GM21737 (cell line): ENCODE data around the gene CDK8.
"Not testable (repeated sequence)": the region's sequence is repeated elsewhere in the genome, so short reads cannot be mapped to it uniquely, and the experiment has no call there.

Source experiments
- ATAC-seq: cut with Tn5 transposase; IDR thresholded peaks from one replicate; pipeline ENCODE4 v1.9.1; 2021; ENCODE audit warnings: mild to moderate bottlenecking, moderate library complexity; ENCODE audit not compliant: unreplicated experiment

Gene CDK8

GRCh38 chr13:26310003-26310402, 56.1 kb downstream of the CDK8 start:
- ATAC-seq: no peak

GRCh38 chr13:26310470-26310869, 56.5 kb downstream of the CDK8 start:
- no peak for ATAC-seq

- ATAC-seq: not testable (repeated sequence)
Observed at GRCh38 chr13:26312019-26312418, 58.1 kb downstream of the CDK8 start.

- ATAC-seq: not testable (repeated sequence)
Observed at GRCh38 chr13:26316095-26316494, 62.2 kb downstream of the CDK8 start.

- no peak for ATAC-seq
Observed at GRCh38 chr13:26320766-26321165, 66.8 kb downstream of the CDK8 start.

DNA sequence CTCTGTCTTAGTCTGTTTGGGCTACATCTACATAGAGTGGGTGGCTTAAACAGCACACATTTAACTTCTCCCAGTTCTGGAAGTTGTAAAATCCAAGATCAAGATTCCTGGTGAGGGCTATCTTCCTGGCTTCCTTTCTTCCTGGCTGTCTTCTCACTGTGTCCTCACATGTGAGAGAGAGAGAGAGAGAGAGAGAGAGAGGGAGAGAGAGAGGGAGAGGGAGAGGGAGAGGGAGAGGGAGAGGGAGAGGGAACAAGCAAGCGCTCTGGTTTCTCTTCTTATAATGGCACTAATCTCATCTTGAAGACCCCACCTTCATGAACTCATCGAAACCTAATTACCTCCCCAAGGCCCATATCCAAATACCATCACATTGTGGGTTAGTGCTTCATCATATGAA, 69.2 kb downstream of the CDK8 start:
- ATAC-seq: no peak

DNA sequence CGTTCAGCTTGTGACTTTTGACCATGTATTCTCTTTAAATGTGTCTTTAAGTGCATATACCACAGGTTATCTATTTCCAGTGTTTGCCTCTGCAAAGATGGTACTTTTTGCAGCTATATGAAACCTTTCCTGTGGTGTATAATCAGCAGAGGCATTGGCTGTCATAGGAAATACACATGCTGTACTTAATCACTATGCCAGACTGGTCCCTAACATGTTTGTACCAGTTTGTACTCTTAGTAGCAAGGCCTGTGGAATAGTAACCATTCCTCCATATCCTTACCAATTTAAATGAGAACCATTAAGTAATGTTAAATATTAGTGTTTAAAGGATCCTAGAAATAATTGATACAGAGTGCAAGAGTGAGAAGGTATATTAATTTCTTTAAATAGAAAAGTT, 69.8 kb downstream of the CDK8 start:
- ATAC-seq: no peak

- no peak for ATAC-seq
Observed at GRCh38 chr13:26324294-26324693, 70.4 kb downstream of the CDK8 start.

DNA sequence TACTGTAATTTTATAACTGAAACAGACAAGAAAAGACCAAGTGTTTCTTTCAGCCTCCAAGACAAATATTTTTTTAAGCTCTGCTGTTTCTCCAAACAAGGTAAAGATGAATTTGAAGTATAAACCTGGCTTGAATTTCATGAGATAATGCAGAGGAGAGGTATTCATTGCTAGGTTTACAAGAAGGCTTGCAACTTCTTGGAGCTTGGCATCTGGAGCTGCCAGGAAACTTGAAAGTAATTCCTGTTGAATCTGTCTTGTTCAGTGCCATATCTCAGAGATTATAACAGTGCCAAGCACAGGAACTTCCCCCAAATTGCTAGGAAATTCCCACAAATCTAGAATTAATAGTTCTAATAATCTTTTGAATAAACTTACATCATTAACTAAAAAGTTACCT, 70.9 kb downstream of the CDK8 start:
- no peak for ATAC-seq

DNA sequence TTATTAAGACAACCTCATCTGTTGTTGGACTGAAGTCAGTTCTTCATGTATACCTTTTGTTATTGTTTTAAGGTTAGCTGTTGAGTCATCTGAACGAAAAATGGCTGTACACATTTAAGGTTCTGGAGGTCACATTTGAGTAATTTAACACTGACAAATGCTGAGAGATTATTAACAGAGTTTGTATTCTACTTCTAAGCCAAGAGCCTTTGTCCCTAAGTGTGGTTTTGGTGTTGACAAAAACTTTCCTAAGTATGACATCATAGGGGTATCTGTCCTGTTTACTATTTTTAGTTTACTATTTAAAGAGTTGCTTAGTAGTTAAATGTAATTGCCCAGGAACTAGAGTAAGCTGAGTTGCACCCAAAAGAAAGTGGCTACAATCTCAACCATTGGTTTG, 71.9 kb downstream of the CDK8 start:
- ATAC-seq: peak; percentile 72

DNA sequence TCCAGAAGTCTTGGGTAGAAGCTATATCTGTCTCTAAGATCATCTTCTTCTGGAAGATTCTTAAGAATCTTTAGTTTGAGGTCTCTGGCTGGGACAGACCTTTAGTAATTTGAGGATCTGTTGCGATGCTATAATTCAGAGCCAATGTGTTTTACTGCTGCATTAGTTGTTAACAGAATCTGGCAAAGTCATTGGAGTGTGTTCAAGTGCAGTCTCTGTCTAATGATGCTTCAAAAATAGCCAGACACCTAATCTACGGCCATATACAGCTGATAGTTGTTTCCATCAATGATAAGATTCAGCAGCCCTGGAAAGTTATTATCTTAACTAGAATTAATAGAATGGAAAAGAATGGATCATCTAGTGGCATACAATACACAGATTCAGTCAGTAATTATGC, 72.6 kb downstream of the CDK8 start:
- no peak for ATAC-seq

GRCh38 chr13:26327940-26328725, 74.2 kb downstream of the CDK8 start:
- no peak for ATAC-seq

GRCh38 chr13:26335158-26335557, 81.2 kb downstream of the CDK8 start:
- ATAC-seq: no peak

DNA sequence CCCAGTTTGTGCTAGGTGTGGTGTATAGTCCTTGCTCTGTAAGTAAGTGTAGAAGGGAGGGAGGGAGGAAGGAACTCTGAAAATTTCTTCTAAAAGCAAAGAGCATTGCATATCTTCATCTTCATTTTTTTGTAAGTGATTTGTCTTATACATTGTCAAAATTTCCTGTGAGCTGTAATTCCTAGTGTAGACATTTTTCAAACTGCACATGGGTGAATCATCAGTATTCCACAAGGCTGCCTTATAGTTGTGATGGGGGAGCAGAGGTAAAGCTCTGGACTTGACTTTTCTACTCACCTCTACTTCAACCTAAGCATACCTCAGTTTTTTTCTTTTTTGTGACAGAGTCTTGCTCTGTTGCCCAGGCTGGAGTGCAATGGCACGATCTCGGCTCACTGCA, 86.9 kb downstream of the CDK8 start:
- ATAC-seq: no peak

- ATAC-seq: no peak
Observed at GRCh38 chr13:26342898-26343297, 89.0 kb downstream of the CDK8 start.

DNA sequence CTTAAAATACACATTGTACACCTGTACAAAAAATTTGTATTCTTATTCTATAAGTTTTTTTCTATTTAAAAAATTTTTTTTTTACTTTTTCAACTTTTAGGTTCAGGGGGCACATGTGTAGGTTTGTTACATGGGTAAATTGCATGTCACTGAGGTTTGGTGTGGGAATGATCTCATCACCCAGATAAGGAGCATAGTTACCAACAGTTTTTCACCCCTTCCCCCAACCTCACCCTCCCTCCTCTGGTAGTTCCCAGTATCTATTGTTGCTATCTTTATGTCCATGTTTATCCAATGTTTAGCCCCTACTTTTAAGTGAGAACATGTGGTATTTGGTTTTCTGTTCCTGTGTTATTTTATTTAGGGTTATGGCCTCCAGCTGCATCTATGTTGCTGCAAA, 89.9 kb downstream of the CDK8 start:
- ATAC-seq: no peak

- no peak for ATAC-seq
Observed at GRCh38 chr13:26344980-26345379, 91.1 kb downstream of the CDK8 start.

GRCh38 chr13:26348966-26349365, 95.0 kb downstream of the CDK8 start:
- ATAC-seq: no peak

GRCh38 chr13:26362261-26362660, 108.3 kb downstream of the CDK8 start:
- ATAC-seq: no peak

- ATAC-seq: no peak
Observed at GRCh38 chr13:26370553-26370952, 116.6 kb downstream of the CDK8 start.

GRCh38 chr13:26372747-26373146, 118.8 kb downstream of the CDK8 start:
- ATAC-seq: no peak

GRCh38 chr13:26376430-26376829, 122.5 kb downstream of the CDK8 start:
- ATAC-seq: no peak

- no peak for ATAC-seq
Observed at GRCh38 chr13:26377038-26377437, 123.1 kb downstream of the CDK8 start.
